HepG2 (cell line): ENCODE measurements around the gene ABCA4. TPM values are rescaled to one million over a fixed set of nuclear protein-coding genes. Genes with fewer than 3 reads are reported as not detected.

ENCODE experiments used
- ATAC-seq: fragments of 200-7000 bp; cut with Tn5 transposase; 3 replicates; pipeline ENCODE4 v1.9.1; 2020; ENCODE audit warnings: mild to moderate bottlenecking, moderate library complexity
- BruUV-seq: library from RNA; stranded (reverse); fragments of 400-500 nt; replicated peaks from 2 replicates; lab custom pipeline; 2021; lab: Mats Ljungman, UMichigan
- CTCF ChIA-PET: fragments of 300-600 bp; formaldehyde crosslinking; extraction: SDS; loops from one replicate; lab custom pipeline; 2021; ENCODE audit warnings: low total read pairs, inconsistent platforms, low intra/inter-chr PET ratio; lab: Yijun Ruan, JAX
- POLR2A ChIA-PET: fragments of 350-600 bp; sonication (Branson Sonifier 250); formaldehyde crosslinking; loops from one replicate; lab custom pipeline; 2020; ENCODE audit warnings: antibody characterized with exemption, inconsistent platforms; lab: Yijun Ruan, JAX
- DNase-seq: peaks from one replicate; pipeline ENCODE4 v3.0.0-alpha.2; 2015; ENCODE audit warnings: low spot score
- FAIRE-seq: peaks from 3 replicates; lab custom pipeline; 2011; peaks lifted over from hg19 to GRCh38; lab: Jason Lieb, UNC
- H2AFZ ChIP-seq: one replicate; pipeline ENCODE4 v1.6.1; 2011; ENCODE audit warnings: low read length, inconsistent platforms
- H3K27ac ChIP-seq: fragments of 300-600 bp; 3 replicates; pipeline ENCODE4 v1.8.0; 2011; ENCODE audit warnings: mixed run types, mild to moderate bottlenecking, mixed read lengths, low read length, inconsistent platforms; ENCODE audit not compliant: insufficient read depth; ENCODE audit errors: extremely low read length
- H3K27me3 ChIP-seq, 2 experiments: fragments of 200-600 bp in 1 of 2; 2 replicates in 1 of 2; 3 replicates in 1 of 2; pipeline versions ENCODE4 v1.6.0 to v1.8.0; 2011; ENCODE audit warnings: low read length in 2 of 2, mild to moderate bottlenecking in 2 of 2, moderate library complexity in 2 of 2, inconsistent platforms in 1 of 2; ENCODE audit not compliant: insufficient read depth in 2 of 2, control insufficient read depth in 1 of 2
- H3K36me3 ChIP-seq, 2 experiments: fragments of 200-600 bp in 1 of 2; replicated peaks in 1 of 2; 2 replicates in 1 of 2; 3 replicates in 1 of 2; pipeline versions ENCODE4 v1.5.1 to v1.8.0; 2011; ENCODE audit warnings: low read length in 2 of 2, inconsistent platforms in 1 of 2; ENCODE audit not compliant: insufficient read depth in 2 of 2, control insufficient read depth in 1 of 2
- H3K4me1 ChIP-seq: 2 replicates; pipeline ENCODE4 v1.5.1; 2012; ENCODE audit warnings: low read length, inconsistent platforms; ENCODE audit not compliant: insufficient read depth
- H3K4me2 ChIP-seq: 2 replicates; pipeline ENCODE4 v1.6.0; 2011; ENCODE audit warnings: low read depth, low read length, inconsistent platforms
- H3K4me3 ChIP-seq, 3 experiments: fragments of 200-600 bp in 1 of 3; sonication (generic), shearing (Covaris generic) in 1 of 3; replicated peaks in 1 of 3; 2 replicates each; pipeline ENCODE4 v1.5.1; 2011 to 2016; ENCODE audit warnings: low read length in 3 of 3, inconsistent platforms in 2 of 3, low read depth in 2 of 3, mild to moderate bottlenecking in 2 of 3, control low read depth in 1 of 3, mixed read lengths in 1 of 3; ENCODE audit not compliant: insufficient read depth in 1 of 3
- H3K79me2 ChIP-seq: one replicate; pipeline ENCODE4 v1.6.1; 2011; ENCODE audit warnings: low read length, inconsistent platforms; ENCODE audit not compliant: insufficient read depth
- H3K9ac ChIP-seq: 2 replicates; pipeline ENCODE4 v1.6.0; 2011; ENCODE audit warnings: mild to moderate bottlenecking, low read depth, low read length, inconsistent platforms; ENCODE audit not compliant: insufficient read depth
- H3K9me3 ChIP-seq: 2 replicates; pipeline ENCODE4 v1.5.1; 2012; ENCODE audit warnings: mild to moderate bottlenecking, low read length
- H4K20me1 ChIP-seq: 2 replicates; pipeline ENCODE4 v1.6.0; 2011; ENCODE audit warnings: inconsistent platforms, mild to moderate bottlenecking, low read length, moderate library complexity; ENCODE audit not compliant: insufficient read depth
- MXD4 ChIP-seq: IDR thresholded peaks from 2 replicates; pipeline ENCODE4 v1.6.1; 2016; ENCODE audit warnings: mild to moderate bottlenecking, missing biosample characterization, missing genetic modification reagents
- POLR2AphosphoS5 ChIP-seq: IDR thresholded peaks from 2 replicates; pipeline ENCODE4 v1.6.1; 2012; ENCODE audit warnings: low read depth, low read length
- SNRNP70 ChIP-seq: fragments of 200-400 bp; formaldehyde crosslinking; IDR thresholded peaks from 2 replicates; pipeline ENCODE4 v1.6.1; 2017; ENCODE audit warnings: mild to moderate bottlenecking, low read depth, low read length, moderate library complexity
- ZKSCAN5 ChIP-seq: sonication (generic); formaldehyde crosslinking; IDR thresholded peaks from 2 replicates; pipeline ENCODE4 v1.5.1; 2020; ENCODE audit warnings: mild to moderate bottlenecking, missing genetic modification reagents
- ZNF253 ChIP-seq: sonication (generic); formaldehyde crosslinking; IDR thresholded peaks from 2 replicates; pipeline ENCODE4 v1.8.0; 2022; ENCODE audit warnings: mild to moderate bottlenecking, missing genetic modification reagents, borderline replicate concordance
- ZNF292 ChIP-seq: sonication (generic); formaldehyde crosslinking; IDR thresholded peaks from 2 replicates; pipeline ENCODE4 v1.8.1; 2022; ENCODE audit warnings: mild to moderate bottlenecking, low read depth, missing genetic modification reagents, borderline replicate concordance
- ZNF569 ChIP-seq: sonication (generic); formaldehyde crosslinking; IDR thresholded peaks from 2 replicates; pipeline ENCODE4 v1.5.0; 2020; ENCODE audit warnings: mild to moderate bottlenecking, missing genetic modification reagents, moderate library complexity, borderline replicate concordance
- WGBS: methylation state at CpG from one replicate; pipeline ENCODE4 v1.1.6; 2017; ENCODE audit warnings: low lambda C conversion rate; 5-methylcytosine and 5-hydroxymethylcytosine counted together
- in situ Hi-C: cut with HindIII; loops from 2 replicates; pipeline ENCODE4 v1.10.0; 2017; ENCODE audit warnings: low pct_unique_long_range_greater_than_20kb; ENCODE audit not compliant: extremely low pct_ligation_motif_present
- intact Hi-C: fragments of 100-400 bp; cut with micrococcal nuclease; formaldehyde crosslinking; loops from one replicate; pipeline ENCODE4 v1.10.0; 2022; ENCODE audit not compliant: unreplicated experiment
- polyA plus RNA-seq, 8 experiments: library from polyadenylated mRNA; depleted of rRNA in 3 of 8; stranded (reverse) in 7 of 8; unstranded in 1 of 8; fragments of >200 nt; fragmentation: Illumina TruSeq in 4 of 8; extraction: Trizol in 4 of 8; gene quantifications; 2 replicates each; pipeline versions ENCODE4 v1.2.1 to v1.2.3, GENCODE V29; 2011 to 2016; ENCODE audit warnings: low read depth in 4 of 8, missing spikeins in 1 of 8, mixed read lengths in 1 of 8; ENCODE audit not compliant: insufficient read depth in 1 of 8
- total RNA-seq, 5 experiments: library from RNA; depleted of rRNA; stranded (reverse); fragments of >200 nt; fragmentation: Illumina TruSeq; extraction: Trizol; gene quantifications; 2 replicates each; pipeline ENCODE4 v1.2.3, GENCODE V29; 2016; ENCODE audit warnings: low read depth in 1 of 5
- TF ChIP-seq, protein P1 (sequence below): sonication (generic); formaldehyde crosslinking; IDR thresholded peaks from 2 replicates; pipeline ENCODE4 v1.4.0; 2020; ENCODE audit warnings: missing genetic modification reagents
- TF ChIP-seq, protein P2 (sequence below): sonication (generic); formaldehyde crosslinking; IDR thresholded peaks from 2 replicates; pipeline ENCODE4 v1.4.0; 2020; ENCODE audit warnings: missing genetic modification reagents

ABCA4 gene
- total and polyA plus RNA-seq, 2 of the 13 experiments (the other 11 are each of a cell fraction or from before 2014, with no cell fraction given), result 0.24 to 0.67 TPM

DNA sequence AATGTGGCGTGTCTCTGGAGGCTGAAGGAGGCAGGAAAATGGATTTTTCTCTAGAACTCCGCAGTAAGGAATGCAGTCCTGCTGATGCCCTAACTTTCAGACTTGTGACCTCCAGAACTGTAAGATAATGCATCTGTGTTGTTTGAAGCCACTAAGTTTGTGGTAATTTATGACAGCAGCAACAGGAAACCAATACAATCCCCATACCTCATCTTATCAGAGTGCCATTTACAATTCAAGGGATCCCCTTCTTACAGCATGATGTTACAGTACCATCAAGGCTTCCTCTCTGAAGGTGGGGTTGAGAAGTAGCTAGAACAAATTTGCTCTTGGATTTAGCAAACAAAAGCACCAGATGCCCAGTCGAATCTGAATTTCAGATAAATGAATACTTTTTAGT is 21.6 kb downstream of the ABCA4 start:
- TF ChIP-seq ZKSCAN5 (CRISPR knock-in tag) (no peak), POLR2AphosphoS5 (no peak), ZNF292 (CRISPR knock-in tag) (no peak), ZNF253 (CRISPR knock-in tag) (no peak)
- TF ChIP-seq, protein P1, sequence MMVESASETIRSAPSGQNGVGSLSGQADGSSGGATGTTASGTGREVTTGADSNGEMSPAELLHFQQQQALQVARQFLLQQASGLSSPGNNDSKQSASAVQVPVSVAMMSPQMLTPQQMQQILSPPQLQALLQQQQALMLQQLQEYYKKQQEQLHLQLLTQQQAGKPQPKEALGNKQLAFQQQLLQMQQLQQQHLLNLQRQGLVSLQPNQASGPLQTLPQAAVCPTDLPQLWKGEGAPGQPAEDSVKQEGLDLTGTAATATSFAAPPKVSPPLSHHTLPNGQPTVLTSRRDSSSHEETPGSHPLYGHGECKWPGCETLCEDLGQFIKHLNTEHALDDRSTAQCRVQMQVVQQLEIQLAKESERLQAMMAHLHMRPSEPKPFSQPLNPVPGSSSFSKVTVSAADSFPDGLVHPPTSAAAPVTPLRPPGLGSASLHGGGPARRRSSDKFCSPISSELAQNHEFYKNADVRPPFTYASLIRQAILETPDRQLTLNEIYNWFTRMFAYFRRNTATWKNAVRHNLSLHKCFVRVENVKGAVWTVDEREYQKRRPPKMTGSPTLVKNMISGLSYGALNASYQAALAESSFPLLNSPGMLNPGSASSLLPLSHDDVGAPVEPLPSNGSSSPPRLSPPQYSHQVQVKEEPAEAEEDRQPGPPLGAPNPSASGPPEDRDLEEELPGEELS (CRISPR knock-in tag), result no peak
- 56% methylated on average over 3 of the region's 3 CpGs for WGBS
- no peak for DNase-seq
- Histone ChIP-seq H4K20me1 (no peaks in the 10 kb centered on the region), H3K9me3 (no peaks in the 10 kb centered on the region), H3K79me2 (no peaks in the 10 kb centered on the region), H3K4me3 (no peak overlapping the region), H3K36me3 (no peaks in the 10 kb centered on the region), H2AFZ (no peak overlapping the region), H3K9ac (no peak overlapping the region), H3K27me3 (peaks cover 0 to 11% of the 10 kb centered on the region in 2 experiments; a peak in 2 of 5 replicates), H3K27ac (no peak overlapping the region), H3K4me2 (no peak overlapping the region), H3K4me1 (peaks cover 73% of the 10 kb centered on the region)
- ChIA-PET CTCF (no interaction called here), POLR2A (no interaction called here)
- no peak for FAIRE-seq
- BruUV-seq, result no TSS peak
- in situ Hi-C loops, result no loop called here
- intact Hi-C loops, result no loop called here
- ATAC-seq, result no peak

DNA sequence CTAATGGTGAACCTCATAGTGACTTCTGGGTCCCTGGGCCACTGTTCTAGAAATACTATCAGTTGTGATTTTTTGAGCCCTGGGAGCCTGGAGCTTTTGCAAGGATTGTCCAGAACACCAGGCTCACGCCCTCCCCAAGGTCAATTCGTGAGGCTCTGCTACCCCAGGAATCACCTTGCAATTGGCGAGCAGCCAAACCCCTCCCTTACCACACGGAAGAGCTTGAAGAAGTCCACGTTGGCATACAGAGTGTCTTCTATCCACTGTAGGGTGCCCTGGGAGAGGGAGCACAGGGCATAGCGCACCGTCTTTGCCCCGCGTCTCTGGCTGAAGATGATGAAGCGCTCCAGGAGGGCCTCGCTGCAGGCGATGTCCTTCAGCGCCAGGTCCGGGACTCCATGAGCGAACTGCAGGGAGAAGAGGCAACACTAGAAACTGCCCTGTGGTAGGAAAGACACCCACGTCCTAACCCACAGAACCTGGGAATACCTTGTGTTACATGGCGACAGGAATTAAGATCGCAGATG is 22.3 kb downstream of the ABCA4 start:
- H3K4me1 ChIP-seq, result peaks cover 80% of the 10 kb centered on the region
- in situ Hi-C loops, result no loop called here
- TF ChIP-seq MXD4 (CRISPR knock-in tag) (no peak), ZNF569 (no peak), SNRNP70 (no peak)
- TF ChIP-seq, protein P2, sequence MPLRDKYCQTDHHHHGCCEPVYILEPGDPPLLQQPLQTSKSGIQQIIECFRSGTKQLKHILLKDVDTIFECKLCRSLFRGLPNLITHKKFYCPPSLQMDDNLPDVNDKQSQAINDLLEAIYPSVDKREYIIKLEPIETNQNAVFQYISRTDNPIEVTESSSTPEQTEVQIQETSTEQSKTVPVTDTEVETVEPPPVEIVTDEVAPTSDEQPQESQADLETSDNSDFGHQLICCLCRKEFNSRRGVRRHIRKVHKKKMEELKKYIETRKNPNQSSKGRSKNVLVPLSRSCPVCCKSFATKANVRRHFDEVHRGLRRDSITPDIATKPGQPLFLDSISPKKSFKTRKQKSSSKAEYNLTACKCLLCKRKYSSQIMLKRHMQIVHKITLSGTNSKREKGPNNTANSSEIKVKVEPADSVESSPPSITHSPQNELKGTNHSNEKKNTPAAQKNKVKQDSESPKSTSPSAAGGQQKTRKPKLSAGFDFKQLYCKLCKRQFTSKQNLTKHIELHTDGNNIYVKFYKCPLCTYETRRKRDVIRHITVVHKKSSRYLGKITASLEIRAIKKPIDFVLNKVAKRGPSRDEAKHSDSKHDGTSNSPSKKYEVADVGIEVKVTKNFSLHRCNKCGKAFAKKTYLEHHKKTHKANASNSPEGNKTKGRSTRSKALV (CRISPR knock-in tag), result no peak
- H3K4me2 ChIP-seq, result no peak overlapping the region
- 75% methylated on average over 10 of the region's 18 CpGs for WGBS
- peaks cover 0 to 11% of the 10 kb centered on the region in 2 experiments; a peak in 2 of 5 replicates for H3K27me3 ChIP-seq
- no TSS peak for BruUV-seq
- H3K27ac ChIP-seq, result no peak overlapping the region
- ChIA-PET CTCF (no interaction called here), POLR2A (no interaction called here)
- no peak overlapping the region for H3K9ac ChIP-seq
- intact Hi-C loops, result no loop called here
- FAIRE-seq (no peak), DNase-seq (no peak), ATAC-seq (no peak)
- no peaks in the 10 kb centered on the region for H3K79me2 ChIP-seq
- no peaks in the 10 kb centered on the region for H3K36me3 ChIP-seq
- H4K20me1 ChIP-seq, result no peaks in the 10 kb centered on the region
- no peak overlapping the region for H3K4me3 ChIP-seq
- no peak overlapping the region for H2AFZ ChIP-seq
- H3K9me3 ChIP-seq, result no peaks in the 10 kb centered on the region
